A549 (cell line): ENCODE data around the gene ADAMTS20.

ENCODE experiments used
- CBX2 ChIP-seq: fragments of 200-600 bp; sonication (generic); IDR thresholded peaks from 2 replicates; pipeline ENCODE4 v1.6.1; 2016; ENCODE audit warnings: low read depth, mild to moderate bottlenecking, borderline replicate concordance
- CHD4 ChIP-seq: fragments of 200-600 bp; sonication (generic); IDR thresholded peaks from 2 replicates; pipeline ENCODE4 v1.6.1; 2016; ENCODE audit warnings: antibody characterized with exemption, mild to moderate bottlenecking, borderline replicate concordance
- CTCF ChIP-seq: fragments of >200 bp; sonication (Bioruptor Twin); formaldehyde crosslinking; IDR thresholded peaks from 3 replicates; pipeline ENCODE4 v1.5.1; 2016
- ESRRA ChIP-seq: fragments of 150-350 bp; IDR thresholded peaks from 2 replicates; pipeline ENCODE4 v1.6.1; 2014; ENCODE audit warnings: mild to moderate bottlenecking, low read length, borderline replicate concordance
- HDAC2 ChIP-seq: fragments of 200-600 bp; sonication (generic); IDR thresholded peaks from 2 replicates; pipeline ENCODE4 v1.6.1; 2016
- HES2 ChIP-seq: fragments of >200 bp; sonication (Bioruptor Twin); formaldehyde crosslinking; IDR thresholded peaks from 2 replicates; pipeline ENCODE4 v1.6.1; 2016
- HOXB13 ChIP-seq: fragments of 250-450 bp; sonication (Bioruptor Pico); IDR thresholded peaks from 2 replicates; pipeline ENCODE4 v1.5.0; 2020; ENCODE audit warnings: low read depth, mild to moderate bottlenecking, moderate library complexity
- JUNB ChIP-seq: fragments of >200 bp; sonication (Bioruptor Twin); formaldehyde crosslinking; IDR thresholded peaks from 2 replicates; pipeline ENCODE4 v1.6.1; 2016
- MAZ ChIP-seq: fragments of 150-350 bp; IDR thresholded peaks from 2 replicates; pipeline ENCODE4 v1.6.1; 2014; ENCODE audit warnings: antibody characterized with exemption, low read depth, low read length, borderline replicate concordance
- MYC ChIP-seq: IDR thresholded peaks from 2 replicates; pipeline ENCODE4 v1.6.1; 2012; ENCODE audit warnings: mild to moderate bottlenecking, inconsistent platforms, low read length, improper control_type of control experiment, borderline replicate concordance
- POLR2A ChIP-seq: IDR thresholded peaks from 2 replicates; pipeline ENCODE4 v1.6.1; 2012; ENCODE audit warnings: mild to moderate bottlenecking, low read length
- SMC3 ChIP-seq: fragments of >200 bp; sonication (Bioruptor Twin); formaldehyde crosslinking; IDR thresholded peaks from 3 replicates; pipeline ENCODE4 v1.6.1; 2018; ENCODE audit warnings: inconsistent platforms

- TF ChIP-seq HOXB13 (CRISPR knock-in tag) (no peak), CTCF (no peak), CHD4 (no peak), ESRRA (no peak), HES2 (no peak), POLR2A (no peak), SMC3 (no peak), HDAC2 (no peak), JUNB (no peak), CBX2 (no peak), MAZ (no peak), MYC (no peak)
Measured at GRCh38 chr12:43482311-43483085, 69.5 kb downstream of the ADAMTS20 start.
